ENCODE data around the gene NCOA1. TPM values are rescaled to one million over a fixed set of nuclear protein-coding genes. Genes with fewer than 3 reads are reported as not detected.

Gene NCOA1
- total RNA-seq, 2 donors from 2014 or later, result 20.1 to 22.6 TPM

- H3K4me1 ChIP-seq (ENCODE audit: control insufficient read depth, insufficient read depth, low read length), result no peaks in the 10 kb centered on the region
- H3K9me3 ChIP-seq (ENCODE audit: control insufficient read depth, low read length), result no peaks in the 10 kb centered on the region
- H3K4me3 Mint-ChIP-seq, result no peak overlapping the region
- no peak overlapping the region for H3K27ac ChIP-seq (ENCODE audit: low read depth, low read length)
- WGBS, 2 experiments (ENCODE audit: insufficient coverage in 1 of 2, insufficient read length in 1 of 2), result 86 to 100% methylated on average over 1 of the region's 1 CpG
- no peak for TF ChIP-seq CTCF (conservative IDR thresholded peaks at IDR 0.05)
- peaks cover 9% of the 10 kb centered on the region for H3K36me3 ChIP-seq (ENCODE audit: control insufficient read depth, insufficient read depth, low read length)
- H3K9ac ChIP-seq (ENCODE audit: extremely low read depth, low read length, poor library complexity, severe bottlenecking), result no peak overlapping the region
- H3K27ac Mint-ChIP-seq, result no peak overlapping the region
- no peak overlapping the region for H3K4me3 ChIP-seq (ENCODE audit: low read length)
- H3K27me3 ChIP-seq (ENCODE audit: control insufficient read depth, insufficient read depth, low read length, poor library complexity, severe bottlenecking), result no peaks in the 10 kb centered on the region
- H3K4me1 Mint-ChIP-seq, result peaks cover 1% of the 10 kb centered on the region
- no peaks in the 10 kb centered on the region for H3K9me3 Mint-ChIP-seq
- H3K36me3 Mint-ChIP-seq (ENCODE audit: low read depth), result peaks cover 11% of the 10 kb centered on the region
- no peak for DNase-seq
- H3K27me3 Mint-ChIP-seq (ENCODE audit: insufficient read depth), result no peaks in the 10 kb centered on the region
Observed at GRCh38 chr2:24731923-24732322, 240.9 kb downstream of the NCOA1 start.

- no peak for DNase-seq
- Mint-ChIP-seq H3K4me3 (no peak overlapping the region), H3K9me3 (no peaks in the 10 kb centered on the region), H3K27me3 (ENCODE audit: insufficient read depth) (no peaks in the 10 kb centered on the region), H3K27ac (no peak overlapping the region), H3K4me1 (peaks cover 3% of the 10 kb centered on the region), H3K36me3 (ENCODE audit: low read depth) (peaks cover 2% of the 10 kb centered on the region)
- no peaks in the 10 kb centered on the region for H3K9me3 ChIP-seq (ENCODE audit: control insufficient read depth, low read length)
- WGBS, 2 experiments (ENCODE audit: insufficient coverage in 1 of 2, insufficient read length in 1 of 2), result 75% methylated on average over 1 of the region's 2 CpGs; no CpG with 5 or more reads in 1 of the 2 experiments
- no peak overlapping the region for H3K9ac ChIP-seq (ENCODE audit: extremely low read depth, low read length, poor library complexity, severe bottlenecking)
- no peak overlapping the region for H3K27ac ChIP-seq (ENCODE audit: low read depth, low read length)
- H3K27me3 ChIP-seq (ENCODE audit: control insufficient read depth, insufficient read depth, low read length, poor library complexity, severe bottlenecking), result no peaks in the 10 kb centered on the region
- H3K36me3 ChIP-seq (ENCODE audit: control insufficient read depth, insufficient read depth, low read length), result no peaks in the 10 kb centered on the region
- no peak overlapping the region for H3K4me3 ChIP-seq (ENCODE audit: low read length)
- no peaks in the 10 kb centered on the region for H3K4me1 ChIP-seq (ENCODE audit: control insufficient read depth, insufficient read depth, low read length)
- no peak for TF ChIP-seq CTCF (conservative IDR thresholded peaks at IDR 0.05)
Observed at GRCh38 chr2:24734741-24735140, 243.7 kb downstream of the NCOA1 start.

- H3K9me3 ChIP-seq (ENCODE audit: control insufficient read depth, low read length), result no peaks in the 10 kb centered on the region
- H3K36me3 Mint-ChIP-seq (ENCODE audit: low read depth), result peaks cover 6% of the 10 kb centered on the region
- no peak overlapping the region for H3K27ac ChIP-seq (ENCODE audit: low read depth, low read length)
- WGBS, 2 experiments (ENCODE audit: insufficient coverage in 1 of 2, insufficient read length in 1 of 2), result 91 to 100% methylated on average over 2 to 7 of the region's 7 CpGs
- no peaks in the 10 kb centered on the region for H3K27me3 ChIP-seq (ENCODE audit: control insufficient read depth, insufficient read depth, low read length, poor library complexity, severe bottlenecking)
- H3K4me3 Mint-ChIP-seq, result no peak overlapping the region
- H3K4me1 Mint-ChIP-seq, result peaks cover 3% of the 10 kb centered on the region
- no peak overlapping the region for H3K9ac ChIP-seq (ENCODE audit: extremely low read depth, low read length, poor library complexity, severe bottlenecking)
- H3K4me3 ChIP-seq (ENCODE audit: low read length), result no peak overlapping the region
- H3K4me1 ChIP-seq (ENCODE audit: control insufficient read depth, insufficient read depth, low read length), result no peaks in the 10 kb centered on the region
- no peak for DNase-seq
- H3K9me3 Mint-ChIP-seq, result no peaks in the 10 kb centered on the region
- no peak for TF ChIP-seq CTCF (conservative IDR thresholded peaks at IDR 0.05)
- H3K36me3 ChIP-seq (ENCODE audit: control insufficient read depth, insufficient read depth, low read length), result no peaks in the 10 kb centered on the region
- H3K27ac Mint-ChIP-seq, result no peak overlapping the region
- no peaks in the 10 kb centered on the region for H3K27me3 Mint-ChIP-seq (ENCODE audit: insufficient read depth)
Observed at GRCh38 chr2:24739354-24740025, 248.4 kb downstream of the NCOA1 start.

All from endodermal cell (in vitro differentiated cells).